Smooth muscle cell of the brain vasculature (primary cell): ENCODE results near the gene HDHD3.
A peak's percentile ranks its signal among the peaks of the same experiment; 100 is the strongest.
"Not testable (repeated sequence)": the region's sequence is repeated elsewhere in the genome, so short reads cannot be mapped to it uniquely, and the experiment has no call there.

ENCODE experiments used
- DNase-seq: peaks from one replicate; pipeline ENCODE4 v3.0.0-alpha.2; 2012; ENCODE audit warnings: low read depth, low spot score

The HDHD3 gene

GRCh38 chr9:113365652-113366051, 11.1 kb downstream of the HDHD3 start:
- DNase-seq, result not testable (repeated sequence)

- DNase-seq, result no peak
Observed at GRCh38 chr9:113364951-113365350, 11.8 kb downstream of the HDHD3 start.

- no peak for DNase-seq
Observed at GRCh38 chr9:113363336-113363735, 13.4 kb downstream of the HDHD3 start.

- no peak for DNase-seq
Observed at GRCh38 chr9:113361304-113362018, 15.3 kb downstream of the HDHD3 start.

- no peak for DNase-seq
Observed at GRCh38 chr9:113360242-113360842, 16.4 kb downstream of the HDHD3 start.

- DNase-seq, result no peak
Observed at GRCh38 chr9:113359385-113359784, 17.4 kb downstream of the HDHD3 start.

GRCh38 chr9:113356686-113357292, 20.0 kb downstream of the HDHD3 start:
- DNase-seq, result no peak

GRCh38 chr9:113355040-113355596, 21.7 kb downstream of the HDHD3 start:
- DNase-seq, result no peak

- DNase-seq, result no peak
Observed at GRCh38 chr9:113352411-113352810, 24.4 kb downstream of the HDHD3 start.

GRCh38 chr9:113352006-113352405, 24.8 kb downstream of the HDHD3 start:
- no peak for DNase-seq

GRCh38 chr9:113350937-113351336, 25.8 kb downstream of the HDHD3 start:
- DNase-seq, result no peak

- no peak for DNase-seq
Observed at GRCh38 chr9:113350107-113350661, 26.6 kb downstream of the HDHD3 start.

- DNase-seq, result no peak
Observed at GRCh38 chr9:113349445-113350094, 27.2 kb downstream of the HDHD3 start, which contains the start of gene BSPRY. BSPRY (plus strand) TSS chr9:113349541; CDS start chr9:113349580, 39 bp downstream.

- no peak for DNase-seq
Observed at GRCh38 chr9:113349066-113349444, 27.7 kb downstream of the HDHD3 start.

- no peak for DNase-seq
Observed at GRCh38 chr9:113348437-113348836, 28.3 kb downstream of the HDHD3 start.

GRCh38 chr9:113345671-113346070, 31.1 kb downstream of the HDHD3 start:
- no peak for DNase-seq

GRCh38 chr9:113345190-113345589, 31.6 kb downstream of the HDHD3 start:
- DNase-seq, result no peak

- DNase-seq, result no peak
Observed at GRCh38 chr9:113343732-113344231, 33.0 kb downstream of the HDHD3 start.

GRCh38 chr9:113341712-113342410, 34.9 kb downstream of the HDHD3 start:
- no peak for DNase-seq

GRCh38 chr9:113340011-113340699, 36.6 kb downstream of the HDHD3 start, which contains the start of gene WDR31:
WDR31 (minus strand) TSS chr9:113340275; CDS start chr9:113332022, 8,253 bp downstream.
- DNase-seq, result peak; percentile 77
